HEK293T (cell line): ENCODE data around the gene RPL38.

ENCODE experiments used
- CTCF ChIA-PET: fragments of 350-600 bp; formaldehyde crosslinking; extraction: SDS; loops from one replicate; lab custom pipeline; 2021; ENCODE audit warnings: antibody characterized with exemption, inconsistent platforms; lab: Yijun Ruan, JAX
- POLR2A ChIA-PET: fragments of 350-600 bp; formaldehyde crosslinking; extraction: SDS; loops from one replicate; lab custom pipeline; 2020; ENCODE audit warnings: antibody characterized with exemption, inconsistent platforms; lab: Yijun Ruan, JAX
- DNase-seq: peaks from one replicate; pipeline ENCODE4 v3.0.0; 2012; ENCODE audit warnings: mixed read lengths; ENCODE audit errors: extremely low spot score
- ARNT ChIP-seq: fragments of 450-650 bp; IDR thresholded peaks from 2 replicates; pipeline ENCODE4 v1.6.1; 2017; ENCODE audit warnings: mild to moderate bottlenecking
- BHLHE40 ChIP-seq: fragments of 450-650 bp; IDR thresholded peaks from 2 replicates; pipeline ENCODE4 v1.6.1; 2016; ENCODE audit warnings: mild to moderate bottlenecking, moderate library complexity, borderline replicate concordance
- FOXA1 ChIP-seq: fragments of 450-650 bp; IDR thresholded peaks from 2 replicates; pipeline ENCODE4 v1.6.1; 2016; ENCODE audit warnings: mild to moderate bottlenecking
- FOXK2 ChIP-seq: fragments of 450-650 bp; IDR thresholded peaks from 2 replicates; pipeline ENCODE4 v1.6.1; 2016; ENCODE audit warnings: mild to moderate bottlenecking
- FOXM1 ChIP-seq: fragments of 450-650 bp; IDR thresholded peaks from 2 replicates; pipeline ENCODE4 v1.6.1; 2017; ENCODE audit warnings: mild to moderate bottlenecking, borderline replicate concordance
- HDGF ChIP-seq: fragments of 450-650 bp; IDR thresholded peaks from 2 replicates; pipeline ENCODE4 v1.6.1; 2017; ENCODE audit warnings: antibody characterized with exemption, borderline replicate concordance
- L3MBTL2 ChIP-seq: fragments of 450-650 bp; conservative IDR thresholded peaks from 2 replicates; pipeline ENCODE4 v1.6.1; 2016; ENCODE audit warnings: mild to moderate bottlenecking
- LEF1 ChIP-seq: fragments of 450-650 bp; IDR thresholded peaks from 2 replicates; pipeline ENCODE4 v1.6.1; 2017; ENCODE audit warnings: mild to moderate bottlenecking, borderline replicate concordance
- NFRKB ChIP-seq: fragments of 450-650 bp; IDR thresholded peaks from 2 replicates; pipeline ENCODE4 v1.6.1; 2016; ENCODE audit warnings: mild to moderate bottlenecking, moderate library complexity
- PKNOX1 ChIP-seq: fragments of 450-650 bp; IDR thresholded peaks from 2 replicates; pipeline ENCODE4 v1.6.1; 2016
- SUZ12 ChIP-seq: fragments of 450-650 bp; IDR thresholded peaks from 2 replicates; pipeline ENCODE4 v1.6.1; 2016; ENCODE audit warnings: mild to moderate bottlenecking
- TARDBP ChIP-seq: fragments of 450-650 bp; IDR thresholded peaks from 2 replicates; pipeline ENCODE4 v1.6.1; 2016
- ZNF384 ChIP-seq: fragments of 450-650 bp; IDR thresholded peaks from 2 replicates; pipeline ENCODE4 v1.6.1; 2016

Gene RPL38

GRCh38 chr17:74190154-74190553, 13.3 kb upstream of the RPL38 start:
- POLR2A ChIA-PET, result interaction anchor here (1.0 to 1.7 kb wide), 2 partner anchors 9 to 14 kb away, joined by 4 read pairs; no protein-coding TSS in a partner anchor
- CTCF ChIA-PET, result interaction anchor here (0.6 to 3.8 kb wide), 2 partner anchors 10 kb away, joined by 3 to 29 read pairs; no protein-coding TSS in a partner anchor
- TF ChIP-seq FOXA1, result no peak
- no peak for TF ChIP-seq L3MBTL2
- TF ChIP-seq TARDBP, result no peak
- no peak for TF ChIP-seq FOXK2
- no peak for TF ChIP-seq HDGF
- peak; percentile 70 for DNase-seq

GRCh38 chr17:74190807-74191406, 12.6 kb upstream of the RPL38 start:
- CTCF ChIA-PET, result interaction anchor here (3.8 kb wide), 1 partner anchor 9 kb away, joined by 29 read pairs; no protein-coding TSS in a partner anchor
- DNase-seq, result no peak
- POLR2A ChIA-PET, result interaction anchor here (1.7 kb wide), 1 partner anchor 9 kb away, joined by 4 read pairs; no protein-coding TSS in a partner anchor
- TF ChIP-seq FOXK2 (no peak), L3MBTL2 (no peak), ZNF384 (no peak), HDGF (no peak), SUZ12 (no peak), FOXM1 (no peak), FOXA1 (no peak), BHLHE40 (no peak)

- no peak for DNase-seq
- ChIA-PET POLR2A (interaction anchor here (0.8 to 1.6 kb wide), 2 partner anchors 10 kb away, joined by 3 to 7 read pairs; partner anchors contain the start of gene RPL38), CTCF (no interaction called here)
- TF ChIP-seq TARDBP (no peak), ARNT (no peak), SUZ12 (no peak), PKNOX1 (no peak), BHLHE40 (no peak), LEF1 (no peak)
Measured at GRCh38 chr17:74192950-74193781, 10.3 kb upstream of the RPL38 start.

- ChIA-PET CTCF (no interaction called here), POLR2A (interaction anchor here (0.9 kb wide), 1 partner anchor 9 kb away, joined by 3 read pairs; the partner anchor contains the start of gene RPL38)
- TF ChIP-seq SUZ12 (no peak), FOXM1 (no peak)
- DNase-seq, result no peak
Measured at GRCh38 chr17:74194682-74195081, 8.8 kb upstream of the RPL38 start.

GRCh38 chr17:74196541-74197317, 6.7 kb upstream of the RPL38 start:
- no peak for TF ChIP-seq SUZ12
- peak; percentile 51; the same call in 1 of the 2 replicates for TF ChIP-seq PKNOX1
- DNase-seq, result no peak
- ChIA-PET CTCF (no interaction called here), POLR2A (no interaction called here)

GRCh38 chr17:74197801-74198200, 5.7 kb upstream of the RPL38 start:
- ChIA-PET CTCF (no interaction called here), POLR2A (no interaction called here)
- DNase-seq, result no peak
- no peak for TF ChIP-seq ARNT
- no peak for TF ChIP-seq SUZ12
- no peak for TF ChIP-seq NFRKB
- TF ChIP-seq FOXA1, result no peak
- no peak for TF ChIP-seq BHLHE40

DNA sequence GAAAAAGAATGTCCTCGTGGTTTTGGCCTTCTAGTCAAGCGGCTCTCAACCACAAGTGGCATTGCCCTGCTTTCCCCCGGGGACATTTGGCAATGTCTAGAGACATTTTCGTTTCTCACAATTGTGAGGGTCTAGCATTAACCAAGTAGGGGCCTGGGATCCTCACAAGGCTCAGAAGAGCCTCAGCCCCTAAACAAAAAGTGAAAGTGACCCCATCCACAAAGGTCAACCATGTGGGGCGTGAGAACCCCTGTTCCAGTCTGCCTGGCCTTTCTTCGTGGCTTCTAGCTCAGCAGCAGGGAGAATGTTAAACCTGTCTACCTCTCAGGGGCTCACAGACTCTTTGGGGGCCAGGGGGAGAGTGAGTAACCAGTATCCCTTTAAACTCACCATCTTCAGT, 4.8 kb upstream of the RPL38 start:
- POLR2A ChIA-PET, result no interaction called here
- no peak for TF ChIP-seq LEF1
- TF ChIP-seq NFRKB, result no peak
- TF ChIP-seq FOXA1, result no peak
- no peak for TF ChIP-seq PKNOX1
- no peak for TF ChIP-seq FOXK2
- TF ChIP-seq L3MBTL2, result no peak
- TF ChIP-seq TARDBP, result no peak
- DNase-seq, result no peak
- CTCF ChIA-PET, result interaction anchor here (2.8 kb wide), 1 partner anchor 9 kb away, joined by 29 read pairs; no protein-coding TSS in a partner anchor
